ENCODE measurements around the gene POLR3E. TPM values are rescaled to one million over a fixed set of nuclear protein-coding genes. Genes with fewer than 3 reads are reported as not detected.

POLR3E gene
- total RNA-seq, 1 experiment from 2014 or later: 69.8 TPM

DNA sequence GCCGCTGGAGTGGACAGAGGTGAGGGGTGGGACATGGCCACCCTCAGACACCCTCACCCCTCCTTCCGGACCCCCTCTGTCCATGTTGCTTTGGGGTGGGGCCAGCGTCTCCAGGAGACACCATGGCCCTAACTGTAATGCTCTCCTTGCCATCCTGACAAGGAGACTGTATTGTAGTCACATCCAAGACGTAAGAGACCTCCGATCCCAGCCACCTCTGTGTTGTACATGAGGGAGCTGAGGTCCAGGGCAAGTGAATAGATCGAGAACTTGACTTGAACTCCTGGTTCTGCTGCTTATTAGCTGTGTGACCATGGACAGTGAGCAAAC lies 30.2 kb downstream of the POLR3E start:
- POLR2A ChIA-PET (ENCODE audit: low non-redundant PET): no interaction called here
- Histone ChIP-seq H3K27me3 (replicated peaks; ENCODE audit: insufficient read depth, low read depth, low read length, poor library complexity) (no peaks in the 10 kb centered on the region), H3K27ac (ENCODE audit: low read depth, low read length, poor library complexity, severe bottlenecking) (no peak overlapping the region), H3K36me3 (ENCODE audit: insufficient read depth, low read length, poor library complexity, severe bottlenecking) (peaks cover 38% of the 10 kb centered on the region), H3K9me3 (ENCODE audit: low read depth, low read length, poor library complexity, severe bottlenecking) (no peaks in the 10 kb centered on the region), H3K4me1 (ENCODE audit: insufficient read depth, low read length, poor library complexity, severe bottlenecking) (no peaks in the 10 kb centered on the region), H3K4me3 (ENCODE audit: low read depth, low read length, poor library complexity, severe bottlenecking) (no peak overlapping the region)
- TF ChIP-seq, protein P1, sequence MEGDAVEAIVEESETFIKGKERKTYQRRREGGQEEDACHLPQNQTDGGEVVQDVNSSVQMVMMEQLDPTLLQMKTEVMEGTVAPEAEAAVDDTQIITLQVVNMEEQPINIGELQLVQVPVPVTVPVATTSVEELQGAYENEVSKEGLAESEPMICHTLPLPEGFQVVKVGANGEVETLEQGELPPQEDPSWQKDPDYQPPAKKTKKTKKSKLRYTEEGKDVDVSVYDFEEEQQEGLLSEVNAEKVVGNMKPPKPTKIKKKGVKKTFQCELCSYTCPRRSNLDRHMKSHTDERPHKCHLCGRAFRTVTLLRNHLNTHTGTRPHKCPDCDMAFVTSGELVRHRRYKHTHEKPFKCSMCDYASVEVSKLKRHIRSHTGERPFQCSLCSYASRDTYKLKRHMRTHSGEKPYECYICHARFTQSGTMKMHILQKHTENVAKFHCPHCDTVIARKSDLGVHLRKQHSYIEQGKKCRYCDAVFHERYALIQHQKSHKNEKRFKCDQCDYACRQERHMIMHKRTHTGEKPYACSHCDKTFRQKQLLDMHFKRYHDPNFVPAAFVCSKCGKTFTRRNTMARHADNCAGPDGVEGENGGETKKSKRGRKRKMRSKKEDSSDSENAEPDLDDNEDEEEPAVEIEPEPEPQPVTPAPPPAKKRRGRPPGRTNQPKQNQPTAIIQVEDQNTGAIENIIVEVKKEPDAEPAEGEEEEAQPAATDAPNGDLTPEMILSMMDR (conservative IDR thresholded peaks at IDR 0.05; ENCODE audit: low read depth, low read length): no peak
- TF ChIP-seq EZH2 (IDR thresholded peaks at IDR 0.05; ENCODE audit: borderline replicate concordance, low read depth, low read length, poor library complexity, severe bottlenecking): no peak
- DNase-seq (ENCODE audit: low spot score): no peak
- CTCF ChIA-PET: no interaction called here
- no TSS peak for BruUV-seq (replicated peaks)
- intact Hi-C loops (cut with micrococcal nuclease; ENCODE audit: unreplicated experiment): no loop called here

GRCh38 chr16:22328081-22328725 lies 31.0 kb downstream of the POLR3E start:
- BruUV-seq (replicated peaks): no TSS peak
- intact Hi-C loops (cut with micrococcal nuclease; ENCODE audit: unreplicated experiment): no loop called here
- POLR2A ChIA-PET (ENCODE audit: low non-redundant PET): no interaction called here

GRCh38 chr16:22329199-22329695 lies 32.0 kb downstream of the POLR3E start:
- ChIA-PET POLR2A (ENCODE audit: low non-redundant PET) (no interaction called here), CTCF (no interaction called here)
- Histone ChIP-seq H3K27ac (ENCODE audit: low read depth, low read length, poor library complexity, severe bottlenecking) (no peak overlapping the region), H3K9me3 (ENCODE audit: low read depth, low read length, poor library complexity, severe bottlenecking) (no peaks in the 10 kb centered on the region), H3K4me3 (ENCODE audit: low read depth, low read length, poor library complexity, severe bottlenecking) (no peak overlapping the region), H3K4me1 (ENCODE audit: insufficient read depth, low read length, poor library complexity, severe bottlenecking) (no peaks in the 10 kb centered on the region), H3K36me3 (ENCODE audit: insufficient read depth, low read length, poor library complexity, severe bottlenecking) (peaks cover 51% of the 10 kb centered on the region), H3K27me3 (replicated peaks; ENCODE audit: insufficient read depth, low read depth, low read length, poor library complexity) (no peaks in the 10 kb centered on the region)
- no peak for DNase-seq (ENCODE audit: low spot score)
- no TSS peak for BruUV-seq (replicated peaks)
- intact Hi-C loops (cut with micrococcal nuclease; ENCODE audit: unreplicated experiment): no loop called here
- TF ChIP-seq, protein P1 (conservative IDR thresholded peaks at IDR 0.05; ENCODE audit: low read depth, low read length): no peak

More at GRCh38 chr16:22328081-22328725, 31.0 kb downstream of the POLR3E start:
- Histone ChIP-seq H3K4me1 (ENCODE audit: insufficient read depth, low read length, poor library complexity, severe bottlenecking) (no peaks in the 10 kb centered on the region), H3K36me3 (ENCODE audit: insufficient read depth, low read length, poor library complexity, severe bottlenecking) (peaks cover 41% of the 10 kb centered on the region), H3K27me3 (replicated peaks; ENCODE audit: insufficient read depth, low read depth, low read length, poor library complexity) (no peaks in the 10 kb centered on the region), H3K9me3 (ENCODE audit: low read depth, low read length, poor library complexity, severe bottlenecking) (no peaks in the 10 kb centered on the region), H3K4me3 (ENCODE audit: low read depth, low read length, poor library complexity, severe bottlenecking) (no peak overlapping the region), H3K27ac (ENCODE audit: low read depth, low read length, poor library complexity, severe bottlenecking) (no peak overlapping the region)
- CTCF ChIA-PET: no interaction called here
- TF ChIP-seq EZH2 (IDR thresholded peaks at IDR 0.05; ENCODE audit: borderline replicate concordance, low read depth, low read length, poor library complexity, severe bottlenecking): no peak
- TF ChIP-seq, protein P1 (conservative IDR thresholded peaks at IDR 0.05; ENCODE audit: low read depth, low read length): no peak
- DNase-seq (ENCODE audit: low spot score): no peak

All from A673 (cell line).